ENCODE data around the gene ISG20L2.

DNA sequence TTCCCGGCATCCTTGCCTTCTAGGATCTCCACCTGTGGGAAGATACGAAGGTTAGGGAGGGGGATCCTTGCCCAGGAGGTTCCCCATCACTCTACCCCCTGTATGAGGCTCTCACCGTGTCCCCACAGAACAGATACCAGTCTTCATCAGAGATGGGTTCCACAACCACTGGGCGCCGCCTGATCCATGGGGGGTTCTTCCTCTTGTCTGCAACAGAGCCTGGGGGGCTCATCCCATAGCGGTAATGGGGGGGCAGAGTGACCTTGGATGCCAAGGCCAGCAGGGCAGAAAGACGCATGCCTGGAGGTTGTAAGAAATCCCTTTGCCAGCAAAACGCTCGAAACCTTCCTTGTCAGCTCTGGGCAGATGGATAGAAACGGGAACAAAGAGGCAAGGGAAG, 9.8 kb upstream of the ISG20L2 start:
- no peak for TF ChIP-seq POLR2A (IDR thresholded peaks at IDR 0.05)
- TF ChIP-seq, protein P1, sequence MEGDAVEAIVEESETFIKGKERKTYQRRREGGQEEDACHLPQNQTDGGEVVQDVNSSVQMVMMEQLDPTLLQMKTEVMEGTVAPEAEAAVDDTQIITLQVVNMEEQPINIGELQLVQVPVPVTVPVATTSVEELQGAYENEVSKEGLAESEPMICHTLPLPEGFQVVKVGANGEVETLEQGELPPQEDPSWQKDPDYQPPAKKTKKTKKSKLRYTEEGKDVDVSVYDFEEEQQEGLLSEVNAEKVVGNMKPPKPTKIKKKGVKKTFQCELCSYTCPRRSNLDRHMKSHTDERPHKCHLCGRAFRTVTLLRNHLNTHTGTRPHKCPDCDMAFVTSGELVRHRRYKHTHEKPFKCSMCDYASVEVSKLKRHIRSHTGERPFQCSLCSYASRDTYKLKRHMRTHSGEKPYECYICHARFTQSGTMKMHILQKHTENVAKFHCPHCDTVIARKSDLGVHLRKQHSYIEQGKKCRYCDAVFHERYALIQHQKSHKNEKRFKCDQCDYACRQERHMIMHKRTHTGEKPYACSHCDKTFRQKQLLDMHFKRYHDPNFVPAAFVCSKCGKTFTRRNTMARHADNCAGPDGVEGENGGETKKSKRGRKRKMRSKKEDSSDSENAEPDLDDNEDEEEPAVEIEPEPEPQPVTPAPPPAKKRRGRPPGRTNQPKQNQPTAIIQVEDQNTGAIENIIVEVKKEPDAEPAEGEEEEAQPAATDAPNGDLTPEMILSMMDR (IDR thresholded peaks at IDR 0.05) = no peak
